Measurements from ENCODE around the gene C5orf47. TPM values are rescaled to one million over a fixed set of nuclear protein-coding genes. Genes with fewer than 3 reads are reported as not detected.

C5orf47 gene
- total RNA-seq, 2 donors from 2014 or later = not detected

DNA sequence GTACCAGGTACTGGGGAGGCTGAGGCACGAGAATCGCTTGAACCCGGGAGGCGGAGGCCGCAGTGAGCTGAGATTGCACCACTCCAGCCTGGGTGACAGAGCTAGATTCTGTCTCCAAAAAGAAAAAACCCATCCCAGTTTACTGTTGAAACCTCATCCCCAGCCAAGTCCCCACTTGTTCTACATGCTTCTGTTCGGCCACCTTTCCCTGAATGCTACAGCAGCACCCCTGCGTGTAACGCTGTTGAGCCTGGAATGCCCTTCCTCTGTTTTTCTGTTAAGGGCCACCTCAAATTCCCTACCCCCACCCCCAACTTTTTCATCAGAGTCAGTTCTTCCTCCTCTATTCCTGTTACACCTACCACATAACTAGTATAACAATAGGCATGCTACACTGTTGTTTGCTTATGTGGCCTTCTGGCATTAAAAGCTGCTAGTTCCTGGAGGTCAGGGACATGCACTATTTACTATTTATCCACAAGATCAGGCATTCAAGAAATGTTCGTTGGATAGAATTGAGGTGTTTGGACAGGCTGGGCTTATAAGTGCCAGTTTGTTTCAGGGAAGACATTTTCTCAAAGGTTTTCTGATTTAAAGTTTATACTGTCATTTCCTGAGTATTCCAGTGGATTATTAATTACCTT is 47.1 kb upstream of the C5orf47 start:
- Histone ChIP-seq H3K9me3 (ENCODE audit: control insufficient read depth, low read length) (no peaks in the 10 kb centered on the region), H3K9ac (ENCODE audit: extremely low read depth, low read length, poor library complexity, severe bottlenecking) (no peak overlapping the region), H3K36me3 (ENCODE audit: control insufficient read depth, insufficient read depth, low read length) (peaks cover 2% of the 10 kb centered on the region), H3K4me1 (ENCODE audit: control insufficient read depth, insufficient read depth, low read length) (peaks cover 2% of the 10 kb centered on the region), H3K27ac (ENCODE audit: low read depth, low read length) (no peak overlapping the region), H3K27me3 (ENCODE audit: control insufficient read depth, insufficient read depth, low read length, poor library complexity, severe bottlenecking) (no peaks in the 10 kb centered on the region), H3K4me3 (ENCODE audit: low read length) (no peak overlapping the region)
- Mint-ChIP-seq H3K36me3 (ENCODE audit: low read depth) (no peaks in the 10 kb centered on the region), H3K27ac (peak overlapping the region; percentile 83), H3K9me3 (no peaks in the 10 kb centered on the region), H3K4me3 (peak overlapping the region; percentile 19), H3K27me3 (ENCODE audit: insufficient read depth) (no peaks in the 10 kb centered on the region), H3K4me1 (peaks cover 51% of the 10 kb centered on the region)
- TF ChIP-seq, protein P1, sequence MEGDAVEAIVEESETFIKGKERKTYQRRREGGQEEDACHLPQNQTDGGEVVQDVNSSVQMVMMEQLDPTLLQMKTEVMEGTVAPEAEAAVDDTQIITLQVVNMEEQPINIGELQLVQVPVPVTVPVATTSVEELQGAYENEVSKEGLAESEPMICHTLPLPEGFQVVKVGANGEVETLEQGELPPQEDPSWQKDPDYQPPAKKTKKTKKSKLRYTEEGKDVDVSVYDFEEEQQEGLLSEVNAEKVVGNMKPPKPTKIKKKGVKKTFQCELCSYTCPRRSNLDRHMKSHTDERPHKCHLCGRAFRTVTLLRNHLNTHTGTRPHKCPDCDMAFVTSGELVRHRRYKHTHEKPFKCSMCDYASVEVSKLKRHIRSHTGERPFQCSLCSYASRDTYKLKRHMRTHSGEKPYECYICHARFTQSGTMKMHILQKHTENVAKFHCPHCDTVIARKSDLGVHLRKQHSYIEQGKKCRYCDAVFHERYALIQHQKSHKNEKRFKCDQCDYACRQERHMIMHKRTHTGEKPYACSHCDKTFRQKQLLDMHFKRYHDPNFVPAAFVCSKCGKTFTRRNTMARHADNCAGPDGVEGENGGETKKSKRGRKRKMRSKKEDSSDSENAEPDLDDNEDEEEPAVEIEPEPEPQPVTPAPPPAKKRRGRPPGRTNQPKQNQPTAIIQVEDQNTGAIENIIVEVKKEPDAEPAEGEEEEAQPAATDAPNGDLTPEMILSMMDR (conservative IDR thresholded peaks at IDR 0.05) = no peak
- DNase-seq = peak; percentile 69
- WGBS, 2 experiments (ENCODE audit: insufficient coverage in 1 of 2, insufficient read length in 1 of 2) = 72 to 80% methylated on average over 7 to 9 of the region's 9 CpGs

- H3K4me3 Mint-ChIP-seq = no peak overlapping the region
- H3K27ac ChIP-seq (ENCODE audit: low read depth, low read length) = no peak overlapping the region
- 96% methylated on average over 2 of the region's 2 CpGs; no CpG with 5 or more reads in 1 of the 2 experiments for WGBS, 2 experiments (ENCODE audit: insufficient coverage in 1 of 2, insufficient read length in 1 of 2)
Observed at GRCh38 chr5:173944511-173944910, 44.5 kb upstream of the C5orf47 start.

DNA sequence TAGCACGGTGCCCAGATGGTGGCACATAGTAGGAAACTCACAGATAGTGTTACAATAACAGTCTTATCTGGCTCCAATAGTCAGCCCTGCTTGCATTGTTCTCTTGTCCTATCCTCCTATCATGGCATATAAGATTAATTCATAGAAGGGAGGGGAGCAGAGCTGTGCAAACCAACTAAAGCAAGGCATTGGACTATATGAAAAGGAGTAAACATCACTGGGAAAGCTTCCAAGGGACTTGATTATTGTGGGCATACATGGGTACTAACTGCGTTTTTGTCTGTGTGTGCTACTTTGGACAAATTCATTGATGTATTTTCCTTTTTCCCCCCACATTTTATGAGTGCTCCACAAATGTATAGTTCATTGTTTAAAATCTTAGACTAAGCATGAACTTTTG is 43.8 kb upstream of the C5orf47 start:
- TF ChIP-seq, protein P1 (conservative IDR thresholded peaks at IDR 0.05) = no peak
- Mint-ChIP-seq H3K4me1 (peaks cover 49% of the 10 kb centered on the region), H3K27ac (no peak overlapping the region), H3K4me3 (no peak overlapping the region), H3K9me3 (no peaks in the 10 kb centered on the region), H3K36me3 (ENCODE audit: low read depth) (peaks cover 17% of the 10 kb centered on the region), H3K27me3 (ENCODE audit: insufficient read depth) (no peaks in the 10 kb centered on the region)
- H3K4me1 ChIP-seq (ENCODE audit: control insufficient read depth, insufficient read depth, low read length) = peaks cover 2% of the 10 kb centered on the region
- H3K36me3 ChIP-seq (ENCODE audit: control insufficient read depth, insufficient read depth, low read length) = peaks cover 20% of the 10 kb centered on the region
- no peak overlapping the region for H3K4me3 ChIP-seq (ENCODE audit: low read length)
- H3K9ac ChIP-seq (ENCODE audit: extremely low read depth, low read length, poor library complexity, severe bottlenecking) = no peak overlapping the region
- WGBS, 2 experiments (ENCODE audit: insufficient coverage in 1 of 2, insufficient read length in 1 of 2) = 83 to 95% methylated on average over 1 to 2 of the region's 2 CpGs
- H3K9me3 ChIP-seq (ENCODE audit: control insufficient read depth, low read length) = no peaks in the 10 kb centered on the region
- no peak overlapping the region for H3K27ac ChIP-seq (ENCODE audit: low read depth, low read length)
- DNase-seq = no peak
- H3K27me3 ChIP-seq (ENCODE audit: control insufficient read depth, insufficient read depth, low read length, poor library complexity, severe bottlenecking) = no peaks in the 10 kb centered on the region

More at GRCh38 chr5:173944511-173944910, 44.5 kb upstream of the C5orf47 start:
- Histone ChIP-seq H3K36me3 (ENCODE audit: control insufficient read depth, insufficient read depth, low read length) (peaks cover 15% of the 10 kb centered on the region), H3K27me3 (ENCODE audit: control insufficient read depth, insufficient read depth, low read length, poor library complexity, severe bottlenecking) (no peaks in the 10 kb centered on the region), H3K4me3 (ENCODE audit: low read length) (no peak overlapping the region), H3K9me3 (ENCODE audit: control insufficient read depth, low read length) (no peaks in the 10 kb centered on the region), H3K4me1 (ENCODE audit: control insufficient read depth, insufficient read depth, low read length) (peaks cover 2% of the 10 kb centered on the region), H3K9ac (ENCODE audit: extremely low read depth, low read length, poor library complexity, severe bottlenecking) (no peak overlapping the region)
- H3K27ac Mint-ChIP-seq = no peak overlapping the region
- peaks cover 12% of the 10 kb centered on the region for H3K36me3 Mint-ChIP-seq (ENCODE audit: low read depth)
- H3K27me3 Mint-ChIP-seq (ENCODE audit: insufficient read depth) = no peaks in the 10 kb centered on the region
- H3K4me1 Mint-ChIP-seq = peaks cover 52% of the 10 kb centered on the region
- DNase-seq = no peak
- H3K9me3 Mint-ChIP-seq = no peaks in the 10 kb centered on the region
- TF ChIP-seq, protein P1 (conservative IDR thresholded peaks at IDR 0.05) = no peak
